D721Med (cell line): ENCODE measurements around the gene DUSP19.

Experiments
- DNase-seq: peaks from one replicate; pipeline ENCODE4 v3.0.0; 2011; ENCODE audit warnings: low spot score; ENCODE audit not compliant: insufficient read length
- FAIRE-seq: peaks from 2 replicates; lab custom pipeline; 2011; peaks lifted over from hg19 to GRCh38; lab: Jason Lieb, UNC
- CTCF ChIP-seq: IDR thresholded peaks from 2 replicates; pipeline ENCODE4 v1.5.1; 2012; ENCODE audit warnings: mild to moderate bottlenecking, control low read depth; ENCODE audit not compliant: insufficient read depth; ENCODE audit errors: missing control alignments

Gene DUSP19

GRCh38 chr2:183049420-183049819 lies 29.1 kb upstream of the DUSP19 start:
- FAIRE-seq, result no peak
- TF ChIP-seq CTCF, result no peak
- no peak for DNase-seq

GRCh38 chr2:183057333-183057985 lies 21.1 kb upstream of the DUSP19 start:
- no peak for TF ChIP-seq CTCF
- FAIRE-seq (no peak), DNase-seq (no peak)

GRCh38 chr2:183059561-183059960 lies 19.0 kb upstream of the DUSP19 start:
- FAIRE-seq, result no peak
- no peak for DNase-seq
- TF ChIP-seq CTCF, result no peak

GRCh38 chr2:183060571-183061231 lies 17.8 kb upstream of the DUSP19 start:
- TF ChIP-seq CTCF, result no peak
- no peak for FAIRE-seq
- no peak for DNase-seq

- FAIRE-seq (no peak), DNase-seq (no peak)
- TF ChIP-seq CTCF, result no peak
Measured at GRCh38 chr2:183063083-183063482, 15.5 kb upstream of the DUSP19 start.

- TF ChIP-seq CTCF, result no peak
- DNase-seq (no peak), FAIRE-seq (no peak)
Measured at GRCh38 chr2:183068561-183068960, 10.0 kb upstream of the DUSP19 start.

GRCh38 chr2:183069174-183069573 lies 9.4 kb upstream of the DUSP19 start:
- no peak for TF ChIP-seq CTCF
- DNase-seq, result no peak
- no peak for FAIRE-seq
